Calu3 (cell line): Measurements from ENCODE around the gene HIVEP2. TPM values are rescaled to one million over a fixed set of nuclear protein-coding genes. Genes with fewer than 3 reads are reported as not detected.

Experiments
- BruUV-seq: library from RNA; stranded (reverse); fragments of 400-500 nt; replicated peaks from 2 replicates; lab custom pipeline; 2021; lab: Mats Ljungman, UMichigan
- CTCF ChIA-PET: fragments of 300-600 bp; sonication (Branson Sonifier 250); formaldehyde crosslinking; loops from one replicate; lab custom pipeline; 2022; ENCODE audit warnings: antibody characterized with exemption; lab: Charles Lee
- DNase-seq: peaks from one replicate; pipeline ENCODE4 v3.0.0; 2022
- H3K27ac Mint-ChIP-seq: one replicate; pipeline ENCODE4 v1.8.0; 2022; ENCODE audit warnings: mixed read lengths; ENCODE audit not compliant: unreplicated experiment
- H3K27me3 Mint-ChIP-seq: one replicate; pipeline ENCODE4 v1.8.0; 2022; ENCODE audit warnings: mixed read lengths; ENCODE audit not compliant: unreplicated experiment
- H3K36me3 Mint-ChIP-seq: one replicate; pipeline ENCODE4 v1.8.0; 2022; ENCODE audit warnings: mild to moderate bottlenecking, moderate library complexity, mixed read lengths; ENCODE audit not compliant: insufficient read depth, unreplicated experiment
- H3K4me1 Mint-ChIP-seq: one replicate; pipeline ENCODE4 v1.8.0; 2022; ENCODE audit warnings: mild to moderate bottlenecking, low read depth, mixed read lengths; ENCODE audit not compliant: unreplicated experiment
- H3K4me3 Mint-ChIP-seq: one replicate; pipeline ENCODE4 v1.8.0; 2022; ENCODE audit warnings: mild to moderate bottlenecking, low read depth, moderate library complexity, mixed read lengths; ENCODE audit not compliant: unreplicated experiment
- H3K9me3 Mint-ChIP-seq: one replicate; pipeline ENCODE4 v1.8.0; 2022; ENCODE audit warnings: low read depth, mixed read lengths; ENCODE audit not compliant: unreplicated experiment
- CTCF ChIP-seq: fragments of 200-600 bp; IDR thresholded peaks from one replicate; pipeline ENCODE4 v1.8.0; 2022; ENCODE audit warnings: antibody characterized with exemption; ENCODE audit not compliant: unreplicated experiment
- intact Hi-C: fragments of 100-400 bp; cut with micrococcal nuclease; formaldehyde crosslinking; loops from one replicate; pipeline ENCODE4 v1.10.0; 2022; ENCODE audit not compliant: unreplicated experiment
- total RNA-seq: library from RNA; stranded (reverse); gene quantifications from 2 replicates; pipeline ENCODE4 v1.2.3, GENCODE V29; 2022

The HIVEP2 gene
- total RNA-seq, 1 experiment from 2014 or later, result 18.4 TPM

- CTCF ChIA-PET, result interaction anchor here (0.8 kb wide), 1 partner anchor 38 kb away, joined by 3 read pairs; no protein-coding TSS in a partner anchor
- Mint-ChIP-seq H3K27ac (peak overlapping the region; percentile 93), H3K27me3 (no peaks in the 10 kb centered on the region), H3K4me3 (no peak overlapping the region), H3K9me3 (no peaks in the 10 kb centered on the region), H3K36me3 (peaks cover 17% of the 10 kb centered on the region), H3K4me1 (peaks cover 77% of the 10 kb centered on the region)
- BruUV-seq, result no TSS peak
- intact Hi-C loops, result loop anchor here (10.0 kb wide), 2 partner anchors 98 to 152 kb away; partner anchors contain the start of gene HIVEP2
- DNase-seq, result no peak
- no peak for TF ChIP-seq CTCF
These were observed 98.1 kb downstream of the HIVEP2 start for GRCh38 chr6:142846883-142847287.

DNA sequence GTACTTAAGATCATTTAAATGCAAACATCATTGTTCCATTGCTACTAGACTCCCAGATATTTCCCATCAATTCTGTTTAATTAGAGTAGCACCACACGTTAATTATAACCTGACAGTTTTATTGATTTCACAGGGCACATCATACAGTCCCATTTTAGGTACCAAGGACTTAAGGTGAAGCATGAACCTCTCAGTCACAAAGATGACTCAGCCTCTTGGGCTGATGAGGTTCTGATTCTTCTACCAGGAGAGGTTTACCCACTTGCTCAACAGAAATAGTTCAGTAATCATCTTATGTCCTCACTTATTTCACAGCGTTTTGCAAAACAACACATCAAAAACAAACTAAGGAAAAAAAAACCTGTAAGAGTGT, 98.5 kb downstream of the HIVEP2 start:
- Mint-ChIP-seq H3K9me3 (no peaks in the 10 kb centered on the region), H3K4me1 (peaks cover 81% of the 10 kb centered on the region), H3K27ac (peak overlapping the region; percentile 93), H3K36me3 (peaks cover 17% of the 10 kb centered on the region), H3K4me3 (peak overlapping the region; percentile 66), H3K27me3 (no peaks in the 10 kb centered on the region)
- intact Hi-C loops, result loop anchor here (10.0 kb wide), 2 partner anchors 98 to 152 kb away; partner anchors contain the start of gene HIVEP2
- TF ChIP-seq CTCF, result no peak
- no peak for DNase-seq
- CTCF ChIA-PET, result no interaction called here
- TSS peak; percentile 35 for BruUV-seq

GRCh38 chr6:142845624-142846458, 99.1 kb downstream of the HIVEP2 start:
- Mint-ChIP-seq H3K27me3 (no peaks in the 10 kb centered on the region), H3K4me1 (peaks cover 82% of the 10 kb centered on the region), H3K9me3 (no peaks in the 10 kb centered on the region), H3K27ac (peak overlapping the region; percentile 93), H3K36me3 (peaks cover 17% of the 10 kb centered on the region), H3K4me3 (peak overlapping the region; percentile 66)
- TF ChIP-seq CTCF, result no peak
- intact Hi-C loops, result loop anchor here (10.0 kb wide), 2 partner anchors 99 to 151 kb away; partner anchors contain the start of gene HIVEP2
- TSS peak; percentile 69 for BruUV-seq
- CTCF ChIA-PET, result no interaction called here
- peak; percentile 78 for DNase-seq

DNA sequence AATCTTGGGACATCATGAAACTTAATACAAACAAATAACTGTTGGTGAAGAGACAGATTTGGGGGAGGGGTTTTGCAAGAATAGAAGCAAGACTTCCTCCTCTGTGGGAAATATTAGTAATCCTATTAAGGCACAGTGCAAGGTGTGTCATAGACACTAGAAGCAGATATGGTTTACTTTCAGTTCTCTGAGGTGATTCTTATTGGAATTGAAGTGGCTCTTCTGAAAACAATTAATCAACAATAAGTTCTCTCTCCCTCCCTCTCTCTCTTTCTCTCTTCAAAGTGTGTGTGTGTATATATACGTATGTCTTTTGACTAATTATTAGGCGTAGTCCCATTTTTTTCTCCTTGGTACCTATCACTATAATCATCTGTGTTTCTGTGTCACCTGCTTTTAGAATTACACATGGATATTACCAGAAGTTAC, 99.8 kb downstream of the HIVEP2 start:
- Mint-ChIP-seq H3K27ac (peak overlapping the region; percentile 93), H3K27me3 (no peaks in the 10 kb centered on the region), H3K36me3 (peaks cover 17% of the 10 kb centered on the region), H3K4me3 (peak overlapping the region; percentile 66), H3K9me3 (no peaks in the 10 kb centered on the region), H3K4me1 (peaks cover 82% of the 10 kb centered on the region)
- intact Hi-C loops, result loop anchor here (10.0 kb wide), 2 partner anchors 100 to 150 kb away; partner anchors contain the start of gene HIVEP2
- CTCF ChIA-PET, result no interaction called here
- TSS peak; percentile 20 for BruUV-seq
- no peak for TF ChIP-seq CTCF
- DNase-seq, result no peak
